Choroid plexus epithelial cell (primary cell): Measurements from ENCODE around the gene TMEM123.

Source experiments
- DNase-seq: peaks from one replicate; pipeline ENCODE4 v3.0.0-alpha.2; 2010; ENCODE audit warnings: low read depth
- H3K4me3 ChIP-seq: 2 replicates; pipeline ENCODE4 v1.5.1; 2011; ENCODE audit warnings: low read depth, mild to moderate bottlenecking, control low read depth, low read length, moderate library complexity
- CTCF ChIP-seq: conservative IDR thresholded peaks from 2 replicates; pipeline ENCODE4 v1.5.1; 2011; ENCODE audit warnings: low read depth, mild to moderate bottlenecking, control low read depth, inconsistent platforms, low read length, moderate library complexity

TMEM123 gene

GRCh38 chr11:102406099-102406498 is 46.5 kb downstream of the TMEM123 start:
- DNase-seq = no peak
- no peak for TF ChIP-seq CTCF
- no peak overlapping the region for H3K4me3 ChIP-seq

- TF ChIP-seq CTCF = no peak
- H3K4me3 ChIP-seq = no peak overlapping the region
- no peak for DNase-seq
These were observed 47.1 kb downstream of the TMEM123 start for GRCh38 chr11:102405501-102405900.

DNA sequence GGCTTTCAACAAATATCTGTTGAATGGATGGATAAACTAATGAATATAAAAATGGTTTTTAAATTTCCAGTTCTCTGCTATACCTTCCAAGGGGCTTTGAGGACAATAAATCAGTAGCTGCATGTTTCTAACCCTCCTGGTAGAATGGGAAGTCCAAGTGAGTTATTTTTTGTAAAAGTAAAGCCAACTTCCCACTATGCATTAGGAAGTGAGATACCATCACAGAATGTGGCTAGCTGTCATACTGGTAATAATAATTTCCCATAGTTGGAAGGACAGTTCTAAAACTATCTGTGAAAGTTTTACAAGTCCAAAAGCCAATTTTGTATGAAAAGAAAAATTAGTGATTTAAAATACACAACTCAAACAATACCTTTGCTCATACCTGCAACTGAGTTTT is 50.0 kb downstream of the TMEM123 start:
- TF ChIP-seq CTCF = no peak
- no peak overlapping the region for H3K4me3 ChIP-seq
- no peak for DNase-seq

DNA sequence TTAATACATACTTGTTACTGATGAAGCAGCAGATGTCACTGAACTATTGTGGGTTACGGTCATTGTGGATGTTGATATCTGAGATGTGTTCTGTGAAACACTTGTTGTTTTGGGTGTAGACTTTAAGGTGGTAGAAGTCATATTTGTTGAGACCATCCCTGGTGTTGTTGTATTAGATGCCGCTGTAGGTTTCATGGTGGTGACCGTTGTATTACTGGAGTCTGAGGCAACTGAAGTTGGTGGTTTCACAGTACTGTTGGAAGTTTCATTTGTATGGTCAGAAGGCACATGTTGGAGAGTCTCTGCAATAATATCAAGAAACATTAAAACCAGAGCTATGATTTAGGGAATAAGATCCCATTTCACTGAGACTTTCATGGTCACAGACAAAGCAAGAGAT is 50.7 kb downstream of the TMEM123 start:
- DNase-seq = no peak
- H3K4me3 ChIP-seq = no peak overlapping the region
- no peak for TF ChIP-seq CTCF

GRCh38 chr11:102400603-102401002 is 52.0 kb downstream of the TMEM123 start:
- H3K4me3 ChIP-seq = no peak overlapping the region
- TF ChIP-seq CTCF = no peak
- DNase-seq = no peak

DNA sequence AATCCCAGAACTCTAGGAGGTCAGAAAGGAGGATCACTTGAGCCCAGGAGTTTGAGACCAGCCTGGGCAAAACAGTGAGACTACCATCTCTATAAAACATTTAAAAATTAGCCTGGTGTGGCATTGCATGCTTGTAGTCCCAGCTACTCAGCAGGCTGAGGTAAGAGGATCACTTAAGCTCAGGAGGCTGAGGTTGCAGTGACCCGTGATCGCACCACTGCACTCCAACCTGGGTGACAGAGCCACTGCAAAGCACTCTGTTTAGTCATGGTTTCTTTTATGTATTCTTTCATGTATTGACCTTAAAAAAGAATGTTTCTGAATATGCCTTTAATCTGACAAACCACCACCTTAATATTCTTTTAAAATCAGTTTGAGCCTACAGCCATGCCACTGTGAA is 53.4 kb downstream of the TMEM123 start:
- no peak for TF ChIP-seq CTCF
- DNase-seq = no peak
- no peak overlapping the region for H3K4me3 ChIP-seq

DNA sequence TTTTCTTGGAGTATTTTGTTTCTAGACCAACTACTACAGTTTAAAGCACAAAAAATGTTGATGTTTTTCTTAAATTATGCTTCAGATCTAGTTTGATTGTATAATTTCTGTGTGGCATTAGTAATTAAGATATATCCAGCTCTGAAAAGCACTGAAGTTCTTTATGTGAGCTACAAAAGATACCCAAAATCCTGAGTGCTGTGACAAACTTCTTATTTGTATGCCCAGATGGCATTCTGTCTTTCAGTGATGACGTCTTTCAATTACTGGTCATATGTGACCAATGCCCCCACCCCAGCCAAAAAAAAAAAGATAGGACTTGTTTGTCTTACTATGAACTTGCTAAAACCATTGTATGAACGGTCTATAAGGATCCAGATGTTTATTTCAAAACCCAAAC is 54.3 kb downstream of the TMEM123 start:
- no peak for DNase-seq
- no peak overlapping the region for H3K4me3 ChIP-seq
- TF ChIP-seq CTCF = no peak
